ENCODE data around the gene ADGRA3. TPM values are rescaled to one million over a fixed set of nuclear protein-coding genes. Genes with fewer than 3 reads are reported as not detected.

ADGRA3 gene
- polyA plus RNA-seq, 1 experiment: 36.0 TPM

DNA sequence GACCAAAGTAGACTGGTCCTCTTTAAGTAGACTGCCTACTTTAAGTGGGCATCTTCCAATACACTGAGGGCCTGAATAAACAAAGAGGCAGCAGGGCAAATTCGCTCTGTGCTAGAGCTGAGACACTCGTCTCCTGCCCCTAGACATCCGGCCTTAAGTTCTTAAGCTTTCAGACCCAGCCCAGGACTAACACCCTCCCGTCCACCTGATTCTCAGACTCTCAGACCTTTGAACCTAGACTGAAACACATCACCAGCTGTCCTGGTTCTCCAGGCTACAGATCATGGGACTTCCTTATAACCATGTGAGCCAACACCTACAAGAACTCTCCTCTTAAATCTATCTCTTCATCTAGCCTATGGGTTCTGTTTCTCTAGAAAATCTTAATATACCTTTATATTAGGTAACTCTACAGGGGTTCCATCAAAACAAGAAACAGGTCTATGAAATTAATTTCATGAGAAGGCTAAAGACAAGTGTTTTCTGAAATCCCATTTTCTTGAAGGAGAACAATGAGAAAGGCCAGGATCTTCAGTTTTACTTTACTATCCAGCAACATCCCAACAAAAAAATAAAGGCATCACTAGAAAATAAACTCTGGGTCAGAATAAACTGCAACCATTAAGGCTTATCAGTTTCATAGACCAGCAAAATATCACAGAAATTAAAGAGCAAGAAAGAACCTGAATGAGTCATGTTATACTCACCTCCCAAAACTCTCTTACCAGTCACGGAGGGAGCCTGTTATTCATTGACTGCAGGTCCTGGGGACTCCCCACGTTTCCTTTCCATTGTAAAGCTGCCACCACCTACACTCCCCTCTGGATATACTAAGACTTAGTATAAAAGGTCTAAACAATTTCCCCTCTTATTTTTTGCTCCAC lies 14.8 kb downstream of the ADGRA3 start:
- POLR2A ChIA-PET: no interaction called here
- no peaks in the 10 kb centered on the region for H3K9me3 ChIP-seq (ENCODE audit: control insufficient read depth, insufficient read depth, low read length)
- no peaks in the 10 kb centered on the region for H3K27me3 ChIP-seq (ENCODE audit: control insufficient read depth, insufficient read depth, low read length)
- CTCF ChIA-PET: interaction anchor here (0.6 to 1.3 kb wide), 3 partner anchors 90 to 114 kb away, joined by 3 read pairs; no protein-coding TSS in a partner anchor
- no peak overlapping the region for H3K27ac ChIP-seq (ENCODE audit: low read depth, low read length)
- no peak for TF ChIP-seq CTCF (IDR thresholded peaks at IDR 0.05; ENCODE audit: low read depth, low read length)
- no peak for DNase-seq (ENCODE audit: low read depth, low spot score)
- H3K4me3 ChIP-seq (ENCODE audit: low read depth, low read length): no peak overlapping the region

GRCh38 chr4:22500128-22500611 lies 15.7 kb downstream of the ADGRA3 start:
- DNase-seq (ENCODE audit: low read depth, low spot score): no peak
- ChIA-PET POLR2A (no interaction called here), CTCF (interaction anchor here (0.6 to 0.7 kb wide), 2 partner anchors 89 to 114 kb away, joined by 3 read pairs; no protein-coding TSS in a partner anchor)
- no peak overlapping the region for H3K27ac ChIP-seq (ENCODE audit: low read depth, low read length)
- no peak for TF ChIP-seq CTCF (IDR thresholded peaks at IDR 0.05; ENCODE audit: low read depth, low read length)
- no peaks in the 10 kb centered on the region for H3K9me3 ChIP-seq (ENCODE audit: control insufficient read depth, insufficient read depth, low read length)
- no peak overlapping the region for H3K4me3 ChIP-seq (ENCODE audit: low read depth, low read length)
- H3K27me3 ChIP-seq (ENCODE audit: control insufficient read depth, insufficient read depth, low read length): no peaks in the 10 kb centered on the region

GRCh38 chr4:22498866-22499265 lies 17.0 kb downstream of the ADGRA3 start:
- Histone ChIP-seq H3K27me3 (ENCODE audit: control insufficient read depth, insufficient read depth, low read length) (no peaks in the 10 kb centered on the region), H3K4me3 (ENCODE audit: low read depth, low read length) (no peak overlapping the region), H3K27ac (ENCODE audit: low read depth, low read length) (no peak overlapping the region), H3K9me3 (ENCODE audit: control insufficient read depth, insufficient read depth, low read length) (no peaks in the 10 kb centered on the region)
- no peak for TF ChIP-seq CTCF (IDR thresholded peaks at IDR 0.05; ENCODE audit: low read depth, low read length)
- ChIA-PET CTCF (interaction anchor here (0.7 kb wide), 1 partner anchor 708 kb away, joined by 3 read pairs; no protein-coding TSS in a partner anchor), POLR2A (no interaction called here)
- DNase-seq (ENCODE audit: low read depth, low spot score): no peak

- CTCF ChIA-PET: no interaction called here
Observed at GRCh38 chr4:22496165-22496813, 19.6 kb downstream of the ADGRA3 start.

More at GRCh38 chr4:22496165-22496813, 19.6 kb downstream of the ADGRA3 start:
- no peak for DNase-seq (ENCODE audit: low read depth, low spot score)
- Histone ChIP-seq H3K9me3 (ENCODE audit: control insufficient read depth, insufficient read depth, low read length) (no peaks in the 10 kb centered on the region), H3K27ac (ENCODE audit: low read depth, low read length) (no peak overlapping the region), H3K4me3 (ENCODE audit: low read depth, low read length) (no peak overlapping the region), H3K27me3 (ENCODE audit: control insufficient read depth, insufficient read depth, low read length) (no peaks in the 10 kb centered on the region)
- TF ChIP-seq CTCF (IDR thresholded peaks at IDR 0.05; ENCODE audit: low read depth, low read length): no peak
- POLR2A ChIA-PET: no interaction called here

Measured in AG04450 (cell line).